GM12865 (cell line): ENCODE results near the gene PRDM15.

Experiments
- DNase-seq: peaks from one replicate; pipeline ENCODE4 v3.0.0; 2010; ENCODE audit warnings: low read depth
- H3K4me3 ChIP-seq: 2 replicates; pipeline ENCODE4 v1.5.1; 2011; ENCODE audit warnings: mild to moderate bottlenecking, low read depth, low read length, control low read depth
- CTCF ChIP-seq: IDR thresholded peaks from 2 replicates; pipeline ENCODE4 v1.5.1; 2011; ENCODE audit warnings: low read length, control low read depth, low read depth, inconsistent platforms; ENCODE audit not compliant: insufficient read depth; ENCODE audit errors: missing control alignments

Gene PRDM15

DNA sequence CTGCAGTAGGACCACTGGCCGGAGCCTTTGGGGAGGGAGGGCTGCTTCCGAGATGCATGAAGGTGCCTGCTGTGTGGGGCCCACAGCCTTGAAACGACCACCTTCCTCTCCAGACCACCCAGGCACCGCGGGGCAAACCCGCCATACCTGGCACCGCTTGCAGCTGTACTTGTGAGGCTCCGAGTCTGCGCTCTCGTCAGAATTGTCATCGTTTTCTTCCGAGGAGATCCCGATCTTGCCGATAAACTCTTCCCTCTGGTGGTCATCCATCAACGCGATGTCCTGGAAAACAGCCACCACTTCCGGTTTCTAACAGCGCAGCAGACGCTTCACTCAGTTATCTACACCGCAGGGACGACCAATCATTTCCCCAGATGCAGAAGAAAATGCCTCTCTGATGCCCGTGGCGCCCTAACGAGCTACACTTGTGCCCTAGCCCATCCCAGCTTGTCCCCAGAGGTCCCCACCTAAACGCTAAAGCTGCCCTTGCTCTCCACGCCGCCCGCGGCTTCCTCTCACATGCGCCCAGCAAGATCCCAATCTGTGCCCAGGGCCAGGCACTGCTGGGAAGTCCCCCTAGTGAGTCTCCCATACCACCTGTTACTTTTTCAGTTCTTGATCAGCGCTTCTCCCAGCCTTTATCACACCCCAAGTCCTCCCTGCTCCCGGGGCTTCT lies 57.2 kb downstream of the PRDM15 start:
- no peak for TF ChIP-seq CTCF
- no peak overlapping the region for H3K4me3 ChIP-seq
- no peak for DNase-seq

GRCh38 chr21:41821081-41821755 lies 57.9 kb downstream of the PRDM15 start:
- H3K4me3 ChIP-seq, result no peak overlapping the region
- no peak for TF ChIP-seq CTCF
- no peak for DNase-seq

GRCh38 chr21:41820384-41821080 lies 58.6 kb downstream of the PRDM15 start:
- no peak for TF ChIP-seq CTCF
- DNase-seq, result no peak
- no peak overlapping the region for H3K4me3 ChIP-seq

DNA sequence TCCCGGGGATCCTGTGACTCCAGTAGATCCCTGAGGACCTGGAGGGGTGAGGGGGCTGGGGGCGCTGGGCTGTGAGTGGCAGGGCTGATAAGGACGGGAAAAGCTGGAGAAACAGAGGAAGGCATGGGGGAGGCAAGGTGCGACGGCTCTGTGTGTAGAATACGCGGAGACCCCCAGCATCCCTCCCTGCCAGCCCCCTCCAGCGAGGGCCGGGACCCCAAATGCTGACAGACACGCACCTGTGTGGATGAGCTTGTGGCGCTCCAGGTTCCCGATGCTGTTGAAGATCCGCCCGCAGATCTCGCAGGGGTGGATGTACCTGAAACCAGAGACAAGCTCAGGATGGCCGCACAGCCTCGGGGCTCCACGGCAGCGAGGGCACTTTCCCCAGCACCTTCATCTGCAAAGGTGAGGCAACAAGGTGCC lies 59.3 kb downstream of the PRDM15 start:
- DNase-seq, result no peak
- no peak for TF ChIP-seq CTCF
- H3K4me3 ChIP-seq, result no peak overlapping the region

GRCh38 chr21:41819236-41819855 lies 59.8 kb downstream of the PRDM15 start:
- no peak overlapping the region for H3K4me3 ChIP-seq
- TF ChIP-seq CTCF, result no peak
- no peak for DNase-seq

DNA sequence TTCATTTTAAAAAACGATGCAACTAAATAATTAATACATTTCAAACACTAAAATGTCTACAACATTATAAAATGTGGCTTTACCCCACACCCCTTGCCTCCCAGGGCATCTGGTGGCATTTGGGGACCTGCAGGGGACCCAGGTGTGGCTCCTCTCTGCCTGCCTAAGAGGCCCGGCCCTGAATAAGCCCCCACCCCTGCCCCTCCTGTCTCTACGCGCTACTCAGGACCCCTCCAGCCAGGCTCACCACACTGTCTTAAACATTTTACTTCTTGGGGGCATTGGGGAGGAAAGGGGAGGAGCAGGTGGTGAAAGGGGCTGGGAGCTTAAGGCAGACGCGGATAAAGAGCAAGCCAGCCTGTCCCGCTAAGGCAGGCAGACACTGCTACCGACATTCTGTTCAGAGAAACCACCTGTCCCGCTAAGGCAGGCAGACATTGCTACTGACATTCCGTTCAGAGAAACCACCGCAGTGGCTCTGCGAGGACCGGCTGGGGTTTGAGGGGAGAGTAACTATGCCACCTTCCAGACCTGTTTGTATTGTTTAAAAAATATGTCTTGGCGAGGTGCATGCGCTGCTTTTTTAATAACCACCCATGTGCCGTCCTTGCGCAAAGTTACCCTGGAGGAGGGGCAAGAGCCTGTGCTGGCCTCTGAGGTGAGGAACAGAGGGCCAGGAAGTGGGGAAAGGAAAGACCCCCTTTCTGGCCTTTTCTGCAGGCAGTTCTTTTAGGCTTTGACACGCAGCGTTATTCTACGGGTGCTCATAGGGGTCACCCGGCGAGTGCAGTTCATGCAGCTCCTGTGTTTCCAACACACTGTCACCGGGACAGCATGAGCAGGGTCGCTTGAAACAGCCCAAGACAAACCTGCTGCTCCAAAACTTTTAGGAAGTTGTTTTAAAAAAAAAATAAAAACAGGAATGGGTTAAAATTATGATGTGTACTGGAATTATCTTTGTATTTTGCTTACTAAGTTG lies 61.0 kb downstream of the PRDM15 start:
- no peak for TF ChIP-seq CTCF
- no peak for DNase-seq

More for the DNA sequence above, 61.0 kb downstream of the PRDM15 start:
- no peak overlapping the region for H3K4me3 ChIP-seq
